DMS153 (cell line): ENCODE data around the gene TADA1.
"Not testable (repeated sequence)": the region's sequence is repeated elsewhere in the genome, so short reads cannot be mapped to it uniquely, and the experiment has no call there.

ENCODE experiments used
- DNase-seq: peaks from one replicate; lab custom pipeline; 2025; lab: John Stamatoyannopoulos, UW

The TADA1 gene

GRCh38 chr1:166843769-166844596 is 32.1 kb downstream of the TADA1 start:
- no peak for DNase-seq

GRCh38 chr1:166843322-166843721 is 32.7 kb downstream of the TADA1 start:
- no peak for DNase-seq

- DNase-seq = no peak
These were observed 35.5 kb downstream of the TADA1 start for GRCh38 chr1:166840309-166841274.

GRCh38 chr1:166839600-166840308 is 36.3 kb downstream of the TADA1 start:
- peak; percentile 45 for DNase-seq

- peak; percentile 92 for DNase-seq
These were observed 37.1 kb downstream of the TADA1 start, which contains the start of gene POGK for GRCh38 chr1:166838766-166839599. POGK (plus strand) TSS chr1:166839475; CDS start chr1:166840957, 1,482 bp downstream.

GRCh38 chr1:166836733-166837132 is 39.3 kb downstream of the TADA1 start:
- DNase-seq = no peak

- DNase-seq = not testable (repeated sequence)
These were observed 46.3 kb downstream of the TADA1 start for GRCh38 chr1:166829762-166830161.

GRCh38 chr1:166827426-166827825 is 48.6 kb downstream of the TADA1 start:
- DNase-seq = no peak

GRCh38 chr1:166822385-166822784 is 53.7 kb downstream of the TADA1 start:
- no peak for DNase-seq

GRCh38 chr1:166819974-166820373 is 56.1 kb downstream of the TADA1 start:
- no peak for DNase-seq

GRCh38 chr1:166814611-166815010 is 61.5 kb downstream of the TADA1 start:
- DNase-seq = no peak

- no peak for DNase-seq
These were observed 62.4 kb downstream of the TADA1 start for GRCh38 chr1:166813508-166814223.

GRCh38 chr1:166811691-166812090 is 64.4 kb downstream of the TADA1 start:
- no peak for DNase-seq

- DNase-seq = no peak
These were observed 67.1 kb downstream of the TADA1 start for GRCh38 chr1:166808952-166809351.
